Measurements from ENCODE around the gene FOXO6. TPM values are rescaled to one million over a fixed set of nuclear protein-coding genes. Genes with fewer than 3 reads are reported as not detected.

The FOXO6 gene
- total and polyA plus RNA-seq, 2 donors from 2014 or later, result 0.47 to 1.0 TPM

DNA sequence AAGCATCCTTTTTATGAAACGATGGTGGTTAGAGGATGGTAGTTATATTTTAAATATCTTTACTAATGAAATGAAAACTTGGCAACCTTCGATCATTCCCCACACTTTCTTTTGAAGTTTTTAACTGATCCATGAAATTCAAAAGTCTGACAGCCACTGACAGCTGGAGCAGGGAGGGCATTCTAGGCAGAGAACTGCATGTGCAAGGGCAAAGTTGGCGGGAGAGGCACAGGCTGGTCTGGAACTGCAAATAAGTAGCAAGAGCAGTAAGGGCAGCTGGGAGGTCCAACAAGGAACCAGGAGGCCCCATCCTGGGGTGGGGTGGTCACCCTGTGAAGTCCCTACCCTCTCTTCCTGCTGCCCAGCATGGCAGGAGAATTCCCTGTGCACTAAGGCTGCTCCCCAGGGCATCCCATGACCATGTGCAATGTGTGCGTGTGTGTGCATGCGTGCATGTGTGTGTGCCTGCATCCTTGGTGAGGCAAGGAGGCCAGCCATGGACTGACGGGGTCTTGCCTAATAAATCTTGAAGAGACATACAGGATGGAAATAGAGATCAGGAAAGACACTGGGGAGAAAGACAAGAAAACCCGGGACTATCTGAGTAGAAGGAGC is 33.1 kb upstream of the FOXO6 start:
- Histone ChIP-seq H3K36me3 (ENCODE audit: control insufficient read depth in 2 of 3, insufficient read depth in 3 of 3, low read length in 3 of 3) (no peaks in the 10 kb centered on the region), H3K4me3 (ENCODE audit: low read length in 3 of 3) (no peak overlapping the region), H3K27ac (ENCODE audit: low read depth in 2 of 2, low read length in 2 of 2) (no peak overlapping the region), H3K9ac (ENCODE audit: low read length in 3 of 3) (no peak overlapping the region), H3K4me1 (ENCODE audit: control insufficient read depth in 2 of 3, insufficient read depth in 2 of 3, low read depth in 1 of 3, low read length in 3 of 3) (peaks cover 0 to 3% (median 0%) of the 10 kb centered on the region in 3 donors), H3K27me3 (ENCODE audit: control insufficient read depth, insufficient read depth, low read length) (no peaks in the 10 kb centered on the region), H3K9me3 (ENCODE audit: control insufficient read depth in 2 of 3, insufficient read depth in 1 of 3, low read length in 3 of 3) (no peaks in the 10 kb centered on the region)
- FAIRE-seq, result no peak
- DNase-seq, result no peak
- intact Hi-C loops (cut with DNase I), result no loop called here
- TF ChIP-seq, protein P1, sequence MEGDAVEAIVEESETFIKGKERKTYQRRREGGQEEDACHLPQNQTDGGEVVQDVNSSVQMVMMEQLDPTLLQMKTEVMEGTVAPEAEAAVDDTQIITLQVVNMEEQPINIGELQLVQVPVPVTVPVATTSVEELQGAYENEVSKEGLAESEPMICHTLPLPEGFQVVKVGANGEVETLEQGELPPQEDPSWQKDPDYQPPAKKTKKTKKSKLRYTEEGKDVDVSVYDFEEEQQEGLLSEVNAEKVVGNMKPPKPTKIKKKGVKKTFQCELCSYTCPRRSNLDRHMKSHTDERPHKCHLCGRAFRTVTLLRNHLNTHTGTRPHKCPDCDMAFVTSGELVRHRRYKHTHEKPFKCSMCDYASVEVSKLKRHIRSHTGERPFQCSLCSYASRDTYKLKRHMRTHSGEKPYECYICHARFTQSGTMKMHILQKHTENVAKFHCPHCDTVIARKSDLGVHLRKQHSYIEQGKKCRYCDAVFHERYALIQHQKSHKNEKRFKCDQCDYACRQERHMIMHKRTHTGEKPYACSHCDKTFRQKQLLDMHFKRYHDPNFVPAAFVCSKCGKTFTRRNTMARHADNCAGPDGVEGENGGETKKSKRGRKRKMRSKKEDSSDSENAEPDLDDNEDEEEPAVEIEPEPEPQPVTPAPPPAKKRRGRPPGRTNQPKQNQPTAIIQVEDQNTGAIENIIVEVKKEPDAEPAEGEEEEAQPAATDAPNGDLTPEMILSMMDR (IDR thresholded peaks at IDR 0.05; ENCODE audit: borderline replicate concordance, extremely low read depth, insufficient read depth), result no peak

DNA sequence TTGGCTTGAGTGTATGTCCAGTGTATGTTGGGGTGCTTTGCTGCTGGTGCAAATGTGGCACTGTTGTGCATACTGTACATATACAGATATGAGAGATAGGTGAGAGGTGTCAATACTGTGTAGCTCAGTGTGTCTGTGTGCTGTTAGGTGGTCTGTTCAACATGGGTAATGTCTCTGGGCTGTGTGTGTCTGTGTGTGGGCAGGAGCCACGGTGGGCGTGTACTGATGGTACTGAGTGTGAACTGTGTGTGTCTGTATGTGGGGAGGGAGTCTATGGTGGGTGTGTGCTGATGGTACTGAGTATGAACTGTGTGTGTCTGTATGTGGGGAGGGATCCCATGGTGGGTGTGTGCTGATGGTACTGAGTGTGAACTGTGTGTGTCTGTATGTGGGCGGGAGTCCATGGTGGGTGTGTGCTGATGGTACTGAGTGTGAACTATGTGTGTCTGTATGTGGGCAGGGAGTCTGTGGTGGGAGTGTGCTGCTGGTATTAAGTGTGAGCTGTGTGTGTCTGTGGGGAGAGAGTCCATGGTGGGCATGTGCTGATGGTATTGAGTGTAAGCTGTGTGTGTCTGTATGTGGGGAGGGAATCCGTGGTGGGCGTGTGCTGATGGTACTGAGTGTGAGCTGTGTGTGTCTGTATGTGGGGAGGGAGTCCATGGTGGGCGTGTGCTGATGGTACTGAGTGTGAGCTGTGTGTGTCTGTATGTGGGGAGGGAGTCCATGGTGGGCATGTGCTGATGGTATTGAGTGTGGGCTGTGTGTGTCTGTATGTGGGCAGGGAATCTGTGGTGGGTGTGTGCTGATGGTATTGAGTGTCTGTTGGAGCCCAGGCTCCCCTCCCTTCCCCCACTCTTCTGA is 32.2 kb upstream of the FOXO6 start:
- Histone ChIP-seq H3K27ac (ENCODE audit: low read depth in 2 of 2, low read length in 2 of 2) (no peak overlapping the region), H3K4me1 (ENCODE audit: control insufficient read depth in 2 of 3, insufficient read depth in 2 of 3, low read depth in 1 of 3, low read length in 3 of 3) (peaks cover 0 to 3% (median 0%) of the 10 kb centered on the region in 3 donors), H3K4me3 (ENCODE audit: low read length in 3 of 3) (no peak overlapping the region), H3K27me3 (ENCODE audit: control insufficient read depth, insufficient read depth, low read length) (no peaks in the 10 kb centered on the region), H3K9me3 (ENCODE audit: control insufficient read depth in 2 of 3, insufficient read depth in 1 of 3, low read length in 3 of 3) (no peaks in the 10 kb centered on the region), H3K36me3 (ENCODE audit: control insufficient read depth in 2 of 3, insufficient read depth in 3 of 3, low read length in 3 of 3) (no peaks in the 10 kb centered on the region), H3K9ac (ENCODE audit: low read length in 3 of 3) (no peak overlapping the region)
- FAIRE-seq, result no peak
- intact Hi-C loops (cut with DNase I), result no loop called here
- TF ChIP-seq, protein P1 (IDR thresholded peaks at IDR 0.05; ENCODE audit: borderline replicate concordance, extremely low read depth, insufficient read depth), result no peak
- DNase-seq, result no peak

DNA sequence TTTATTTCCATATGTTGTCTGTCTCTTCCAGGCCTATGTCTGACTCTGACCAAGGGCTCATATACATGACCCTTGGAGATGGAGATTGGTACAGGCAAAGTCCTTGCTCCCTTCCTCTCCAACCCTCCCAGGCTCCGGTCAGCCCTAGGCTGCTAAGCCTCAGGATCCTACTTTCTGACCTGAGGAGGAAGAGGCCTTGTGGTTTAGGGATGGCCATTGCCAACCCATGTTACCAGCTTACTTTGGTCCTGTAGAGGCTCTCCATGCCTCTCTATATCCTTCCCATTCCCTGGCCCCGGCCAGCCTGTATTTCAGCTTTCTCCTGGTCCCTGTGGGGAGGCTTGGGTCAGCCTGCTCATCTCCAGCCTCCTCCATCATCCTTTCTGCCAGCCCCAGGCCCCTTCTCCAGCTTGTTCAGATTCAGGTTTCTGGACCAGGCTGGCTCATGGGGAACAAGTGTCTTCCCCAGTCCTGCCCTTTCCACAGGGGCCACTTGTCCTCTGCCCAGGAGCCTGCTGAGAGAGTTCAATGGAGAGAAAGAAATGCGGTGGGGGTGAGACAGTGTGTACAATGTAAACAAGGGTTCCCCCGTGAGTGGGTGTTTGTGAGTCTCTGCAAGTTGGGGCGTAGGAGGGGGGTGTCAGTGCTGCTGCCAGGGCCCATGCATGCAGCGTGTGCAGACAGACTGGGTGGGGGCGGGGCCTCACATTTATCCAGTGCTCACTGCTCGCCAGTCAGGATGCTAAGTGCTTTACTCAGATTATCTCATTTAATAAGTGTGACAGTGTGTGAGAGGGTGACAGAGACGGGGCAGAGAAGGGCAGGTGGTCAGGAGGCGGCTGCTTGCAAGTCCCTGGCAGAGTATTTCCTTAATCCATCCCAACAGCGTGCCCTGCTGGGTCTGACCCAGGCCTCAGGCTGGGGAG is 31.3 kb upstream of the FOXO6 start:
- intact Hi-C loops (cut with DNase I), result no loop called here
- Histone ChIP-seq H3K27ac (ENCODE audit: low read depth in 2 of 2, low read length in 2 of 2) (no peak overlapping the region), H3K4me3 (ENCODE audit: low read length in 3 of 3) (no peak overlapping the region), H3K27me3 (ENCODE audit: control insufficient read depth, insufficient read depth, low read length) (no peaks in the 10 kb centered on the region), H3K9ac (ENCODE audit: low read length in 3 of 3) (no peak overlapping the region), H3K4me1 (ENCODE audit: control insufficient read depth in 2 of 3, insufficient read depth in 2 of 3, low read depth in 1 of 3, low read length in 3 of 3) (peaks cover 0 to 3% (median 0%) of the 10 kb centered on the region in 3 donors), H3K9me3 (ENCODE audit: control insufficient read depth in 2 of 3, insufficient read depth in 1 of 3, low read length in 3 of 3) (no peaks in the 10 kb centered on the region), H3K36me3 (ENCODE audit: control insufficient read depth in 2 of 3, insufficient read depth in 3 of 3, low read length in 3 of 3) (no peaks in the 10 kb centered on the region)
- TF ChIP-seq, protein P1 (IDR thresholded peaks at IDR 0.05; ENCODE audit: borderline replicate concordance, extremely low read depth, insufficient read depth), result no peak
- DNase-seq, result peak in 1 of 5 donors; percentile 4
- FAIRE-seq, result no peak

All from kidney (tissue), 14 donors.